ENCODE measurements around the gene CNGA3.

Gene CNGA3

DNA sequence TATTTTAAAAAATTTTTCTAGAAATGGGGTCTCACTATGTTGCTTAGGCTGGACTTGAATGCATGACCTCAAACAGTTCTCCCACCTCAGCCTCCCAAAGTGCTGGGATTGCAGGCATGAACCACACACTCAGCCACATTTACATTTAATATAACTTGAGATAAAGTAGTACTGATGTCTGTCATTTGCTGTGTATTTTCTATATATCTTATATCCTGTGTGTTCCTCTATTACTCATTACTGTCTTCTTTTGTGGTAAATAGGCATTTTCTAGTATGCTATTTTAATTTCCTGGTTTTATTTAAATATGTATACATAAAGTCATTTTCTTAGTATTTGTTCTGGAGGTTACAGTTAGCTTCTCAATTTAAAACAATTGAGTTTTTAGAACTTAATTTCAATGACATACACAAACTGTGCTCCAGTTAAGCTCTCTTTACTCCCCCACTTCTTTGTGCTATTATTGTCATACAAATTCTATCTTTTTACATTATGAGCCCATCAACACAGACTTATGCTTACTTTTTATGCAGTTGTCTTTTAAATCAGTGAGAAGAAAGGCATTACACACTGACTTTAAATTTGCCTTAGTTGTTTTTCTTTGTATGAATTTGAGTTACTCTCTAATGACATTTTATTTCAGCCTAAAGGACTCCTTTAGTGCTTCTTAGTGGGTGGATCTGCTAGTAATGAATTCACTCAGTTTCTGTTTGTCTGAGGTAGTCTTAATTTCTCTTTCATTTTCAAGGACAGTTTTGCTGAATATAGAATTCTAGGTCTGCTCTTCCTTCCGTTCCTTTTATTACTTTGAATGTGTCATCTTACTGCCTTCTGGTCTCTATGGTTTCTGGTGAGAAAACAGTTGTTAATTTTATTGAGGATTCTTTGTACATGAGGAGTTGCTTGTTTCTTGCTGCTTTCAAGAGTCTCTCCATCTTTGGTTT is 92.2 kb downstream of the CNGA3 start:
- no CpG with 5 or more reads among the region's 1 CpG for WGBS (ENCODE audit: extremely low coverage, insufficient coverage, insufficient read length)
- Histone ChIP-seq H3K4ac (ENCODE audit: low read depth, low read length) (no peak overlapping the region), H3K18ac (ENCODE audit: low read length) (no peak overlapping the region), H3K23ac (ENCODE audit: low read length) (no peak overlapping the region), H2AK5ac (ENCODE audit: low read length) (no peak overlapping the region), H3K4me1 (ENCODE audit: control insufficient read depth in 1 of 2, insufficient read depth in 2 of 2, low read length in 2 of 2) (no peaks in the 10 kb centered on the region), H4K91ac (ENCODE audit: low read depth, low read length) (no peak overlapping the region), H4K8ac (ENCODE audit: low read depth, low read length) (no peak overlapping the region), H3K9me3 (ENCODE audit: insufficient read depth, low read depth, low read length) (peaks cover 1% of the 10 kb centered on the region), H3K9ac (ENCODE audit: low read length) (no peak overlapping the region), H4K12ac (ENCODE audit: low read depth, low read length) (no peak overlapping the region), H3K4me2 (ENCODE audit: low read length) (no peak overlapping the region), H3K27ac (ENCODE audit: low read depth, low read length) (no peak overlapping the region), H3K4me3 (ENCODE audit: low read depth, low read length) (no peak overlapping the region), H2BK120ac (ENCODE audit: insufficient read depth, low read length, poor library complexity) (no peak overlapping the region), H3K14ac (ENCODE audit: low read length) (no peak overlapping the region), H2BK5ac (ENCODE audit: low read depth, low read length, poor library complexity) (no peak overlapping the region), H3K36me3 (ENCODE audit: control insufficient read depth in 1 of 2, insufficient read depth in 2 of 2, low read length in 2 of 2) (no peaks in the 10 kb centered on the region), H2AFZ (ENCODE audit: insufficient read depth, low read length, poor library complexity) (no peak overlapping the region), H3K27me3 (ENCODE audit: insufficient read depth, low read length) (no peaks in the 10 kb centered on the region), H3K79me2 (ENCODE audit: control insufficient read depth, insufficient read depth, low read length, poor library complexity) (no peaks in the 10 kb centered on the region), H3K79me1 (ENCODE audit: low read length) (no peaks in the 10 kb centered on the region), H2BK12ac (ENCODE audit: low read length) (no peak overlapping the region)
- DNase-seq, result no peak

DNA sequence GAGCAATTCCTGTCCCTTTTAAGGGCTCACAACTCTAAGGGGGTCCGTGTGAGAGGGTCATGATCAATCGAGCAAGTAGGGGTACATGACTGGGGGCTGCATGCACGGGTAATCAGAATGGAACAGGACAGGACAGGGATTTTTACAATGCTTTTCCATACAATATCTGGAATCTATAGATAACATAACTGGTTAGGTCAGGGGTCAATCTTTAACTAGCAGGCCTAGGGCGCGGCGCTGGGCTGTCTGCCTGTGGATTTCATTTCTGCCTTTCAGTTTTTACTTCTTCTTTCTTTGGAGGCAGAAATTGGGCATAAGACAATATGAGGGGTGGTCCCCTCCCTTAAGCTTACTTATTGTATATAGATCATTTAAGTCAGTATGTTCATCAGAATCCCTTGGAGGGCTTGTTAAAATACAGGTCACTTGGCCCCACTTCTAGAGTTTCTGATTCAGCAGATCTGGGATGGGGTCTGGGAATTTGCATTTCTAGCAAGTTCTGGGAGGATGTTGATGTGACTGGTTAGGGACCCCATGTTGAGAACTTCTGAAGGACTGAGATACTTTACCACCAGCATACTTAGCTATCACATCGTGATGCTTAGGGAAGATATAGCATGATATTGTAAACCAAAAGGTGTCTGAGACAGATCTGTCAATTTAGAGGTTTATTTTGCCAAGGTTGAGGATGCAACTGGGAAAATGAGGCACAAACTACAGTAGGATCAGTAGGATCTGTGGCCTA is 95.6 kb downstream of the CNGA3 start:
- Histone ChIP-seq H3K9me3 (ENCODE audit: insufficient read depth, low read depth, low read length) (no peaks in the 10 kb centered on the region), H3K4me3 (ENCODE audit: low read depth, low read length) (no peak overlapping the region), H3K36me3 (ENCODE audit: control insufficient read depth in 1 of 2, insufficient read depth in 2 of 2, low read length in 2 of 2) (no peaks in the 10 kb centered on the region), H2AK5ac (ENCODE audit: low read length) (no peak overlapping the region), H3K18ac (ENCODE audit: low read length) (no peak overlapping the region), H4K91ac (ENCODE audit: low read depth, low read length) (no peak overlapping the region), H3K79me1 (ENCODE audit: low read length) (peaks cover 7% of the 10 kb centered on the region), H3K4me2 (ENCODE audit: low read length) (no peak overlapping the region), H4K8ac (ENCODE audit: low read depth, low read length) (no peak overlapping the region), H3K27ac (ENCODE audit: low read depth, low read length) (no peak overlapping the region), H3K27me3 (ENCODE audit: insufficient read depth, low read length) (no peaks in the 10 kb centered on the region), H3K9ac (ENCODE audit: low read length) (no peak overlapping the region), H4K12ac (ENCODE audit: low read depth, low read length) (no peak overlapping the region), H3K4ac (ENCODE audit: low read depth, low read length) (no peak overlapping the region), H2BK120ac (ENCODE audit: insufficient read depth, low read length, poor library complexity) (no peak overlapping the region), H3K23ac (ENCODE audit: low read length) (no peak overlapping the region), H2BK5ac (ENCODE audit: low read depth, low read length, poor library complexity) (no peak overlapping the region), H3K79me2 (ENCODE audit: control insufficient read depth, insufficient read depth, low read length, poor library complexity) (peaks cover 9% of the 10 kb centered on the region), H2BK12ac (ENCODE audit: low read length) (no peak overlapping the region), H2AFZ (ENCODE audit: insufficient read depth, low read length, poor library complexity) (no peak overlapping the region), H3K4me1 (ENCODE audit: control insufficient read depth in 1 of 2, insufficient read depth in 2 of 2, low read length in 2 of 2) (peaks cover 4 to 8% of the 10 kb centered on the region in 2 experiments), H3K14ac (ENCODE audit: low read length) (no peak overlapping the region)
- no CpG with 5 or more reads among the region's 7 CpGs for WGBS (ENCODE audit: extremely low coverage, insufficient coverage, insufficient read length)
- no peak for DNase-seq

GRCh38 chr2:98442488-98442887 is 96.2 kb downstream of the CNGA3 start:
- no peaks in the 10 kb centered on the region for H3K9me3 ChIP-seq (ENCODE audit: insufficient read depth, low read depth, low read length)
- no peak overlapping the region for H3K27ac ChIP-seq (ENCODE audit: low read depth, low read length)
- no peak overlapping the region for H2BK5ac ChIP-seq (ENCODE audit: low read depth, low read length, poor library complexity)
- no peak overlapping the region for H2BK120ac ChIP-seq (ENCODE audit: insufficient read depth, low read length, poor library complexity)
- peaks cover 9% of the 10 kb centered on the region for H3K79me2 ChIP-seq (ENCODE audit: control insufficient read depth, insufficient read depth, low read length, poor library complexity)
- no peak overlapping the region for H4K91ac ChIP-seq (ENCODE audit: low read depth, low read length)
- H2AFZ ChIP-seq (ENCODE audit: insufficient read depth, low read length, poor library complexity), result no peak overlapping the region
- no CpG with 5 or more reads among the region's 4 CpGs for WGBS (ENCODE audit: extremely low coverage, insufficient coverage, insufficient read length)
- no peaks in the 10 kb centered on the region for H3K27me3 ChIP-seq (ENCODE audit: insufficient read depth, low read length)
- no peak overlapping the region for H3K4me3 ChIP-seq (ENCODE audit: low read depth, low read length)
- no peak for DNase-seq
- H3K36me3 ChIP-seq (ENCODE audit: control insufficient read depth in 1 of 2, insufficient read depth in 2 of 2, low read length in 2 of 2), result no peaks in the 10 kb centered on the region
- H3K18ac ChIP-seq (ENCODE audit: low read length), result no peak overlapping the region
- H3K79me1 ChIP-seq (ENCODE audit: low read length), result peaks cover 7% of the 10 kb centered on the region
- no peak overlapping the region for H3K4ac ChIP-seq (ENCODE audit: low read depth, low read length)
- no peak overlapping the region for H2BK12ac ChIP-seq (ENCODE audit: low read length)
- no peak overlapping the region for H3K14ac ChIP-seq (ENCODE audit: low read length)
- H3K9ac ChIP-seq (ENCODE audit: low read length), result no peak overlapping the region
- no peak overlapping the region for H2AK5ac ChIP-seq (ENCODE audit: low read length)
- no peak overlapping the region for H4K12ac ChIP-seq (ENCODE audit: low read depth, low read length)
- H4K8ac ChIP-seq (ENCODE audit: low read depth, low read length), result no peak overlapping the region
- H3K4me1 ChIP-seq (ENCODE audit: control insufficient read depth in 1 of 2, insufficient read depth in 2 of 2, low read length in 2 of 2), result peaks cover 4 to 8% of the 10 kb centered on the region in 2 experiments
- H3K4me2 ChIP-seq (ENCODE audit: low read length), result no peak overlapping the region
- no peak overlapping the region for H3K23ac ChIP-seq (ENCODE audit: low read length)

DNA sequence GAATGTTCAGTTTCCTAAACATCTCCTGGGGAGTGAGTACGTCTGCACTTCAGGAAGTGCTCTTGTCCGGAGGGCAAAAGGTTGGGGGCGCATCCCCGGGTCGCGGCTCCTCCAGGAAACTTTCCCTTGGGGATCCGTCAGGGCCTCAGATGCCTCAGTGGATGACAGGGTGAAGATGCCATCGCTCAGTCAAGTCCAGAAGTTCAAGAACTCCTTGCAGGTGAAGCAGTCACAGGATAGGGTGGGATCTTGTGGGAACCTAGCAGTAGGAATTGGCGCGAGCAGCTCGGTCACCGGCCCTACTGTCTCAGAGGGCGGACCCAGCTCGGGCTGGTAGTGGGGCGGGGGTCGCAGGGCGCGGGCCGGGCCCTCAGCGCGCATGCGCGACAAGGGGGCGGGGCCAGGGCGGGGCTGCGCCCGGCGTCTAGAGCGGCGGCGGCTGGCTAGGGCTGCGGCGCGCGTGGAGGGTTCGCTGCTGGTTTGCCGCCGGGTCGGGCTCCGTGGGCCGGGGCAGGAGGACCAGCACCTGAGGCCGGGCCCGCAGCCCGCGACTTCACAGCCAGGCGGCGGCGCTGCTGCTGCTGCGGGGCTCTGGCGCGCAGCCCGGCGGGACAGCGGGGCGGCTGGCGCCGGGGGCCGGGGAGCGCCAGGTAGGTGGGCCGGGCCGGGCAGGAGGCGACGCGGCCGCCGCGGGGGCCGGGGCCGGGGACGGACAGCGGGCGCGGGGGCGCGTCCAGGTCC is 98.3 kb downstream of the CNGA3 start, which contains the start of gene INPP4A:
Gene INPP4A (plus strand): TSS at position 423 of the 741 bp plus-strand sequence. CDS start 75,191 bp downstream, outside the sequence.
- Histone ChIP-seq H3K9ac (ENCODE audit: low read length) (peak within 1 kb of the TSS; percentile 84), H2BK5ac (ENCODE audit: low read depth, low read length, poor library complexity) (peak within 1 kb of the TSS; percentile 61), H2AFZ (ENCODE audit: insufficient read depth, low read length, poor library complexity) (peak within 1 kb of the TSS; percentile 98), H2BK120ac (ENCODE audit: insufficient read depth, low read length, poor library complexity) (peak within 1 kb of the TSS; percentile 84), H3K27ac (ENCODE audit: low read depth, low read length) (peak within 1 kb of the TSS; percentile 59), H3K14ac (ENCODE audit: low read length) (peak within 1 kb of the TSS; percentile 87), H3K18ac (ENCODE audit: low read length) (peak within 1 kb of the TSS; percentile 91), H3K23ac (ENCODE audit: low read length) (no peak within 1 kb of the TSS), H3K36me3 (ENCODE audit: control insufficient read depth in 1 of 2, insufficient read depth in 2 of 2, low read length in 2 of 2) (no peaks in the 10 kb centered on the region), H3K79me1 (ENCODE audit: low read length) (peaks cover 7% of the 10 kb centered on the region), H2BK12ac (ENCODE audit: low read length) (peak within 1 kb of the TSS; percentile 46), H3K4me2 (ENCODE audit: low read length) (peak within 1 kb of the TSS; percentile 92), H3K9me3 (ENCODE audit: insufficient read depth, low read depth, low read length) (no peaks in the 10 kb centered on the region), H3K4me3 (ENCODE audit: low read depth, low read length) (peak within 1 kb of the TSS; percentile 85), H4K12ac (ENCODE audit: low read depth, low read length) (peak within 1 kb of the TSS; percentile 70), H4K91ac (ENCODE audit: low read depth, low read length) (peak within 1 kb of the TSS; percentile 71), H3K79me2 (ENCODE audit: control insufficient read depth, insufficient read depth, low read length, poor library complexity) (peaks cover 11% of the 10 kb centered on the region), H4K8ac (ENCODE audit: low read depth, low read length) (peak within 1 kb of the TSS; percentile 83), H3K27me3 (ENCODE audit: insufficient read depth, low read length) (no peaks in the 10 kb centered on the region), H3K4ac (ENCODE audit: low read depth, low read length) (peak within 1 kb of the TSS; percentile 76), H2AK5ac (ENCODE audit: low read length) (no peak within 1 kb of the TSS), H3K4me1 (ENCODE audit: control insufficient read depth in 1 of 2, insufficient read depth in 2 of 2, low read length in 2 of 2) (peaks cover 4 to 8% of the 10 kb centered on the region in 2 experiments)
- WGBS (ENCODE audit: extremely low coverage, insufficient coverage, insufficient read length), result no CpG with 5 or more reads among the region's 75 CpGs
- DNase-seq, result peak; percentile 82 to 86
